ENCODE measurements around the gene AJM1. TPM values are rescaled to one million over a fixed set of nuclear protein-coding genes. Genes with fewer than 3 reads are reported as not detected.

The AJM1 gene
- polyA plus RNA-seq, 3 donors from 2014 or later, result 0.09 to 1.00 (median 0.82) TPM

DNA sequence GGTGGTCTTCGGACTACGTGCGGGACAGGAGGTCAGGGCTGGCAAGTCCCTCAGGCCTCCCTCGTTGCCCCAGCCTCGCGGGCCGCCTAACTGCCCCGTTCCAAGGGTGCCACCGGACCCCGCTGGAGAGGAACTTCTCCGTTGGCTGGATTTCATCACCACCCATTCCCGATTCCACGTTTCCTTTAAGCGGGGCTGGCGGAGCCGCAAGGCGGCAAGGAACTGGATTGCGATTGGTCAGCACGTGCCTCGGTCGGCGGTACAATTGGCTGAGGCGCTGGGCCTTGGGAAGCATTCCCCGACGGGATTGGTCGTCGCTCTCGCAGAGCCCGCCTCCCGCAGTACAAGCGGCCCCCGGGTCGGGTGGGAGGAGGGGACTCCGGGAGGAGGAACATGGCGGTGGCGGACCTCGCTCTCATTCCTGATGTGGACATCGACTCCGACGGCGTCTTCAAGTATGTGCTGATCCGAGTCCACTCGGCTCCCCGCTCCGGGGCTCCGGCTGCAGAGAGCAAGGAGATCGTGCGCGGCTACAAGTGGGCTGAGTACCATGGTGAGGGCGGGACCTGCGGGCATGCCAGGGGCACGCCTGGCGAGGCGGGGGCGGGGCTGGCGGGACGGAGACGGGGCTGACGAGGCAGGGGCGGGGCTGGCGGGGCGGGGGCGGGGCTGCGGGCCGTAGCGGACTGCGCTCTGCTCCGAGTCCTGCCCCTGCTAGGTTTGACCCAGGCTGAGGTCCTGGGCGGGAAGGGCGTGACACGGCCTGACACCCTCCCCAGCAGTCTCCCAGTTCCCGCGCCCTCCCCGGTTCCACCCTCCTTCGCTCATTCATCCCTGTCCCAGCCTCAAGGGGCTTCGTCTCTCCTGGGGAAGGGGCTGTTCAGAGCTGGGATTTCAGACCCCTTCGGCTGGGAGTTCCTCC, 7.0 kb downstream of the AJM1 start, which contains the start of gene PHPT1:
Gene PHPT1, plus strand, starts transcription at position 372 of the 922 bp plus-strand sequence. Its CDS starts 22 bp downstream, at position 394.
- peak; percentile 98 for DNase-seq
- peak within 1 kb of the TSS; percentile 87 to 93 (median 89) for H3K4me3 Mint-ChIP-seq
- H3K27me3 Mint-ChIP-seq (ENCODE audit: low read depth in 3 of 3), result peaks cover 23 to 39% (median 31%) of the 10 kb centered on the region in 3 donors
- H3K27ac Mint-ChIP-seq, result peak within 1 kb of the TSS; percentile 55 to 92 (median 90)
- H3K4me1 Mint-ChIP-seq, result peaks cover 7 to 15% of the 10 kb centered on the region in 2 donors
- H3K36me3 Mint-ChIP-seq, result peaks cover 0 to 3% (median 0%) of the 10 kb centered on the region in 3 donors
- no peaks in the 10 kb centered on the region for H3K9me3 Mint-ChIP-seq

DNA sequence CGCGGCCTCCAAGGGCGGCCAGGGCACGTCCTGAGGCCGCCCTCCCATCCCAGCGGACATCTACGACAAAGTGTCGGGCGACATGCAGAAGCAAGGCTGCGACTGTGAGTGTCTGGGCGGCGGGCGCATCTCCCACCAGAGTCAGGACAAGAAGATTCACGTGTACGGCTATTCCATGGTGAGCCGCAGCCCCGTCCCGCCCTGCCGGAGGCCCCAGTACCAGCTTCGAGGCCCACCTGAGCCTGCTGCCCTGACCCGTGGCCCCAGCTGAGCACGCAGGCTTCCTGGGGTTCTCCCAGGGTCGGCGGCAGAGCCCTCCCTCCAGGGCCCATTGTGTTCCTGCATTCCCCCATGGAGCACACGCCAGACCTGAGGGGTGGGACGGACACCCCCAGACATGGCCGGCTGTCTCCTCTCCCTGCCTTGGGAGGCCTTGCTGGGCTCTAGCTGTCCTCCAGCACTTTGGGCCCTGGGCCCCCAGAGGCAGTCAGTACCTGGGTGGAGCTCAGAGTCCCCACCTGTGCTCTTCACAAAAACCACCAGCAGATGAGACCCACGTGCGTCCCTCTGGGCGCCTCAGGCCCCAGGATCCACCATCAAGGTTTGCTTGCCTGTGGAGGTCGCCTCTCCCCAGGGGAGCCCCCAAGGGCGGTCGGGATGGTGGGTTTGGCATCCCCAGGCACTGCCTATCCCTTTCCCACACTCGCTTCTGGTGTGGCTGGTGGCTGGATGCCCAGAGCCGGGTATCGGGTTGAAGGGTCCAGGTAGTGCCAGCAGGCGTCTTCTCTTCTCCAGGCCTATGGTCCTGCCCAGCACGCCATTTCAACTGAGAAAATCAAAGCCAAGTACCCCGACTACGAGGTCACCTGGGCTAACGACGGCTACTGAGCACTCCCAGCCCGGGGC, 7.9 kb downstream of the AJM1 start:
- H3K27ac Mint-ChIP-seq, result peak overlapping the region in 5 of 6 donors; percentile 40 to 92 (median 75)
- peaks cover 0 to 3% (median 0%) of the 10 kb centered on the region in 3 donors for H3K36me3 Mint-ChIP-seq
- no peaks in the 10 kb centered on the region for H3K9me3 Mint-ChIP-seq
- H3K4me3 Mint-ChIP-seq, result peak overlapping the region; percentile 73 to 93 (median 87)
- peaks cover 21 to 36% (median 28%) of the 10 kb centered on the region in 3 donors for H3K27me3 Mint-ChIP-seq (ENCODE audit: low read depth in 3 of 3)
- H3K4me1 Mint-ChIP-seq, result peaks cover 7 to 13% of the 10 kb centered on the region in 2 donors
- no peak for DNase-seq

DNA sequence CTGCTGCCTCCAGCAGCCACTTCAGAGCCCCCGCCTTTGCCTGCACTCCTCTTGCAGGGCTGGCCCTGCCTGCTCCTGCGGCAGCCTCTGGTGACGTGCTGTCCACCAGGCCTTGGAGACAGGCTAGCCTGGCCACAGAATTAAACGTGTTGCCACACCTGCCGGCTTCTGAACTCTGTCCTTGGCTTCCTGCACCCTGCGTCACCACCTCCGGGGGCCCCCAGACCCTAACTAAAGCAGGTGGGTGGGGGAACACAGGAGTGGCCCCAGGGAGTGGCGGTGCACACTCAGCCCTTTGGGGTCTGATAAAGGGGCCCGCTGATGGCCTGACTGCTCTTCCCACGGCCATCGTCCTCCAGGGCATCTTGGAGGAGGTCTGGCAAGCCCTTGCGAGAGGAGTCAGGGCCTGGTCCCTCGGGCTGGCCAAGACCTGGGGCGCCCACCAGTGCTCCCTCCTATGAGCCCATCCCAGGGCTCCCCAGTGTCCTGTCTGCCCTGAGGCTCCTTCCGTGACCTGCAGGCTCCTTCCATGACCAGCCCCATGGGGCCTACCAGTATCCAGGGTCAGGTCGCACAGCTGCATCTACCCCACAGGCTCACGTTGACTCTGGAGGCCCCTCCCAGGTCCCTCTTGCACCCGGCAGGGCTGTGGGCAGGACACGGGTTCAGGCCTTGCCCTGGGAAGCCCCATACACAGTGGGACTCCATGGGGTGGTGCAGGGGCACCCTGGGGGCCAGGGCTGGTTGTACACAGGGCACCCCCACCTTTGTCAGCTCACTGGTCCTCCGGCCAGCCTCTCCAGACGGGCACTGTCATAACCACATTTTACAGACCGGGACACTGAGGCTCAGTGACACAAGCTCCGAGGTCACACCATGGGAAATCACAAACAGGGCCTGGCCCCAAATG, 8.8 kb downstream of the AJM1 start:
- Mint-ChIP-seq H3K9me3 (no peaks in the 10 kb centered on the region), H3K4me1 (peaks cover 7 to 12% of the 10 kb centered on the region in 2 donors), H3K27ac (peak overlapping the region in 1 of 6 donors; percentile 60), H3K27me3 (ENCODE audit: low read depth in 3 of 3) (peaks cover 18 to 31% (median 23%) of the 10 kb centered on the region in 3 donors), H3K4me3 (no peak overlapping the region), H3K36me3 (peaks cover 0 to 3% (median 0%) of the 10 kb centered on the region in 3 donors)
- DNase-seq, result no peak

DNA sequence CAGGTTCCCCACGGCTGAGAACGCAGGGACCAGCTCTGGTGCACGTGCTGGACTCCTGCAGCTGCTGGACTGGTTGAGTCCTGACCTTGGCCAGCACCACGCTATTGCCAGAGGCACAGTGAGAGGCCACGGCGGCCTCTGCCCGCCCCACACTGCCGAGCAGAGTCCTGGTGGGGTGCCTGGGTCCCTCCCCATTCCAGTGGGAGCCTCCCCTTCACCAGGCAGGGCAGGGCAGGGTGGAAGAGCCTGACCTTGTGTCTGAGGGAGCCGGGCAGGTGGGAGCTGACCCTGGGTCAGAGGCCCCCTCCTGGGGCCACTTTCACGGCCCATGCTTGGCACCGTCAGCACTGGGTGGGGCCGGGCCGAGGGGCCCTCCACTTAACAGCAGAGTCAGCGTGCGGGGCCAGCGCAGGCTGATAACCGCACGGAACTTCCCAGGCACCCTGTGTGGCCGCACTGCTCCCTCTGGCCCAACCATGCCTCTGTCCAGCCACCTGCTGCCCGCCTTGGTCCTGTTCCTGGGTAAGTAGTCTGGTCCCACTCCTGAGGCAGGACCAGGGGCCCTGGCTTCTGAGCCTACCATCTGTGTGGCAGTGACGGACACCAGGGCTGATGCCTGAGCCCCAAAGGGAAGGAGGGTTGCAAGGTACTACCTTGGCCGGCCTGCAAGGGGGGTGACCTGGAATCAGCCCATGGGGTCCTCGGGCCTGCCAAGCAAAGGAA, 9.8 kb downstream of the AJM1 start, which contains the start of gene MAMDC4:
Gene MAMDC4, plus strand, starts transcription at position 406 of the 723 bp plus-strand sequence. Its CDS starts 71 bp downstream, at position 477.
- Mint-ChIP-seq H3K9me3 (no peaks in the 10 kb centered on the region), H3K4me1 (peaks cover 7 to 12% of the 10 kb centered on the region in 2 donors), H3K36me3 (peaks cover 0 to 3% (median 0%) of the 10 kb centered on the region in 3 donors), H3K4me3 (no peak within 1 kb of the TSS), H3K27ac (peak within 1 kb of the TSS in 1 of 6 donors; percentile 60), H3K27me3 (ENCODE audit: low read depth in 3 of 3) (peaks cover 13 to 24% (median 21%) of the 10 kb centered on the region in 3 donors)
- no peak for DNase-seq

DNA sequence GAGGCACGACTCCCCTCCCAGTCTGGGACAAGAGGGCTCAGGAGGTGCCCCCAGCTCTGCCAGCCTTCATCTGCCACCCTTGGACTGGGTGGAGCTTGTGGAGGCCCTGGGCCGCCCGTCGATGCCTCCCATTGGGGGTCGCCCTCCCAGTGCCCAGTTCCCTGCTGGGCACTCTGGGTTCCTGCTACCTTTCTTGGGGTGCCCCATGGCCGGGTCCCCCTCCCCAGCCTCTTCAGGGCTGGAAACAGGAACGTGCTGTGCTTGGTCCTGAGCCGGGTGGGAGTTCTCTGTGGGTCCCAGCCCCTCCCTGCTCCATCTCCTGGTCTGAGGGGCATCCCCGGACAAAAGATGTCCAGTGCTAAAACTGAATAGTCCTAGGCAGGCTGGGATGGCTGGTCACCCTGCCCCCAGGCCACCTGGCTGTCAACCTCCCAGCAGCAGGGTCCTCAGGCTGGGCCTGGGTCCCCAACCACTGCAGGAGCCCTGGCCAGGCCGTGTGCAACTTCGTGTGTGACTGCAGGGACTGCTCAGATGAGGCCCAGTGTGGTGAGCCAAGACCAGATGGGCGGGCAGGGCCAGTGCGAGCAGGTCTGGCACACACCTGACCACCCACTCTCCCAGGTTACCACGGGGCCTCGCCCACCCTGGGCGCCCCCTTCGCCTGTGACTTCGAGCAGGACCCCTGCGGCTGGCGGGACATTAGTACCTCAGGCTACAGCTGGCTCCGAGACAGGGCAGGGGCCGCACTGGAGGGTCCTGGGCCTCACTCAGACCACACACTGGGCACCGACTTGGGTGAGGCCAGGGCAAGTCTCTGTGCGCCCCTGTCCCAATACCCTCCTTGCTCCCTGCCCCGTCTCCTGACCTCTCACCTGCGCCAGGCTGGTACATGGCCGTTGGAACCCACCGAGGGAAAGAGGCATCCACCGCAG, 10.7 kb downstream of the AJM1 start:
- Mint-ChIP-seq H3K4me1 (peaks cover 2 to 7% of the 10 kb centered on the region in 2 donors), H3K9me3 (no peaks in the 10 kb centered on the region), H3K27ac (no peak overlapping the region), H3K4me3 (no peak overlapping the region), H3K36me3 (no peaks in the 10 kb centered on the region), H3K27me3 (ENCODE audit: low read depth in 3 of 3) (peaks cover 8 to 18% (median 16%) of the 10 kb centered on the region in 3 donors)
- no peak for DNase-seq

DNA sequence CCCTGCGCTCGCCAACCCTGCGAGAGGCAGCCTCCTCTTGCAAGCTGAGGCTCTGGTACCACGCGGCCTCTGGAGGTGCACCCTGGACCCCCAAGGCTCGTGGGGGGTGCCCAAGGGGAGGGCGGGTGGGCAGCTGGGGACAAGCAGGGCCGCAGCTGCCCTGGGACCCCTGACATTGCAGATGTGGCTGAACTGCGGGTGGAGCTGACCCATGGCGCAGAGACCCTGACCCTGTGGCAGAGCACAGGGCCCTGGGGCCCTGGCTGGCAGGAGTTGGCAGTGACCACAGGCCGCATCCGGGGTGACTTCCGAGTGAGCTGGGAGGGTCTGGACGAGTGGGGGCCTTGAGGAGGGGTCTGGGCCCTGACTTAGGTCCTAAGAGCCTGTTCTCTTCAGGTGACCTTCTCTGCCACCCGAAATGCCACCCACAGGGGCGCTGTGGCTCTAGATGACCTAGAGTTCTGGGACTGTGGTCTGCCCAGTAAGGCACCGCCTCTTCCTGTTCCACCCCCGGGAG, 11.4 kb downstream of the AJM1 start:
- DNase-seq, result no peak
- Mint-ChIP-seq H3K4me3 (no peak overlapping the region), H3K4me1 (peaks cover 0 to 6% of the 10 kb centered on the region in 2 donors), H3K27ac (no peak overlapping the region), H3K36me3 (no peaks in the 10 kb centered on the region), H3K9me3 (no peaks in the 10 kb centered on the region), H3K27me3 (ENCODE audit: low read depth in 3 of 3) (peaks cover 6 to 13% (median 13%) of the 10 kb centered on the region in 3 donors)

DNA sequence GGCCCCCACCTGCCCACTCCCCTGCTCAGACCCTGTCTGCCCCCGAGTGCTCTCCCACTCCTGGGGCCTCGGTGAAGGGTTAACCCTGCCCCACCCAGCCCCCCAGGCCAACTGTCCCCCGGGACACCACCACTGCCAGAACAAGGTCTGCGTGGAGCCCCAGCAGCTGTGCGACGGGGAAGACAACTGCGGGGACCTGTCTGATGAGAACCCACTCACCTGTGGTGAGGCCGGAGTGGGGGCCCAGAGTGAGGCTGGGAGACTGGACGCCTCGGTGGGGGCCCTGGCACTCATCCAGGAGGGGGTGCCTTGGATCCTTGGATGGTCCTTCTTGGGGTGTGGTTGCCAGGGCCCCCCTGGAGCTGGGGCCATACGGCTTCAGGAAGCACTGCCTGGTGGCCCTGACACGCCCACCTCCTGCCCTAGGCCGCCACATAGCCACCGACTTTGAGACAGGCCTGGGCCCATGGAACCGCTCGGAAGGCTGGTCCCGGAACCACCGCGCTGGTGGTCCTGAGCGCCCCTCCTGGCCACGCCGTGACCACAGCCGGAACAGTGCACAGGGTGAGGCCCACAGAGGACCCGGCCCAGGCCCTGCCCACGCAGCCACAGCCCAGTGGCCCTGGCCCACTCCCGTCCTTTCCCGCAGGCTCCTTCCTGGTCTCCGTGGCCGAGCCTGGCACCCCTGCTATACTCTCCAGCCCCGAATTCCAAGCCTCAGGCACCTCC, 12.0 kb downstream of the AJM1 start:
- Mint-ChIP-seq H3K36me3 (no peaks in the 10 kb centered on the region), H3K4me1 (peaks cover 0 to 4% of the 10 kb centered on the region in 2 donors), H3K27ac (no peak overlapping the region), H3K9me3 (no peaks in the 10 kb centered on the region), H3K4me3 (no peak overlapping the region), H3K27me3 (ENCODE audit: low read depth in 3 of 3) (peaks cover 2 to 9% (median 8%) of the 10 kb centered on the region in 3 donors)
- DNase-seq, result no peak

DNA sequence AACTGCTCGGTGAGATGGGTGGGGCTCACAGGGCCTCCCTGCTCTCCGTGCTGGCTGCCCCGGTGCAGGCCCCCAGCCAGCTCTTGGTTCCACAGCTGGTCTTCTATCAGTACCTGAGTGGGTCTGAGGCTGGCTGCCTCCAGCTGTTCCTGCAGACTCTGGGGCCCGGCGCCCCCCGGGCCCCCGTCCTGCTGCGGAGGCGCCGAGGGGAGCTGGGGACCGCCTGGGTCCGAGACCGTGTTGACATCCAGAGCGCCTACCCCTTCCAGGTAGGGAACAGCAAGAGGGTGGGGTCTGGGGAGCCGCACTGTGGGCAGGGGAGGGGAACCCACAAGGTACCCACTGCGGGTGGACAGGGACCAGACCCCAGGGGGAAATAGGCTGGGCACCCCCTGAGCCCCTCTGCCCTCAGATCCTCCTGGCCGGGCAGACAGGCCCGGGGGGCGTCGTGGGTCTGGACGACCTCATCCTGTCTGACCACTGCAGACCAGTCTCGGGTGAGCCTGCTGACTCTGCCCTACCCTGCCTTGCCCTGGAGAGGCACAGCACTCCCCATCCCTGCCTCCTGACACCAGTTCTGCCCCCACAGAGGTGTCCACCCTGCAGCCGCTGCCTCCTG, 12.7 kb downstream of the AJM1 start:
- H3K4me1 Mint-ChIP-seq, result peaks cover 0 to 2% of the 10 kb centered on the region in 2 donors
- no peaks in the 10 kb centered on the region for H3K9me3 Mint-ChIP-seq
- DNase-seq, result no peak
- H3K4me3 Mint-ChIP-seq, result no peak overlapping the region
- H3K36me3 Mint-ChIP-seq, result no peaks in the 10 kb centered on the region
- H3K27ac Mint-ChIP-seq, result no peak overlapping the region
- H3K27me3 Mint-ChIP-seq (ENCODE audit: low read depth in 3 of 3), result peaks cover 0 to 7% (median 7%) of the 10 kb centered on the region in 3 donors

DNA sequence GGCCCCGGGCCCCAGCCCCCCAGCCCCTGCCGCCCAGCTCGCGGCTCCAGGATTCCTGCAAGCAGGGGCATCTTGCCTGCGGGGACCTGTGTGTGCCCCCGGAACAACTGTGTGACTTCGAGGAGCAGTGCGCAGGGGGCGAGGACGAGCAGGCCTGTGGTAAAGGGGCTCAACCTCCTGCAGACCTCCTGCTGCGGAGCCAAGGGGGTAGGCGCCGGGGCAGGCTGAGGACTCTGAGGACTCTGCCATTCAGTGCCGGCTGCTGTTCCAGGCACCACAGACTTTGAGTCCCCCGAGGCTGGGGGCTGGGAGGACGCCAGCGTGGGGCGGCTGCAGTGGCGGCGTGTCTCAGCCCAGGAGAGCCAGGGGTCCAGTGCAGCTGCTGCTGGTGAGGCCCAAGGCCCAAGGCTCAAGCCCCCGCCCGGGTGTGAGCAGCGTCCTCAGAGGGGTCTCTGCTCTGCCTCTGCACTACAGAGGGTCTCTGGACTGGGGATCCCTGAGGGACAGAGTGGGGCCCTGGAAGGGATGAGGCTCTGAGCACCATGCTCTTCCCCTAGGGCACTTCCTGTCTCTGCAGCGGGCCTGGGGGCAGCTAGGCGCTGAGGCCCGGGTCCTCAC, 13.3 kb downstream of the AJM1 start:
- no peaks in the 10 kb centered on the region for H3K9me3 Mint-ChIP-seq

DNA sequence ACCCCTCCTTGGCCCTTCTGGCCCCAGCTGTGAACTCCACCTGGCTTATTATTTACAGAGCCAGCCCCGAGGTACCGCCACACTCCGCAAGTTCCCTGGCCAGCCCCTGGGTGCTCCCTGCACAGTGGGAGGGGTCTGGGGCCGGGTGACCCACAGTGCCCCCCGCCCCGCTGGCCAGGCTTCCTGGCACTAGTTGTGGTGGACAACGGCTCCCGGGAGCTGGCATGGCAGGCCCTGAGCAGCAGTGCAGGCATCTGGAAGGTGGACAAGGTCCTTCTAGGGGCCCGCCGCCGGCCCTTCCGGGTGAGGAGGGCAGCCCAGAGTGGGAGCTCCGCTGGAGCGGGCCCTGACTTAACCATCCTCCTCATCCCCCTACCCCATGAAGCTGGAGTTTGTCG, 13.8 kb downstream of the AJM1 start:
- no peak overlapping the region for H3K4me3 Mint-ChIP-seq
- peaks cover 0 to 7% (median 4%) of the 10 kb centered on the region in 3 donors for H3K27me3 Mint-ChIP-seq (ENCODE audit: low read depth in 3 of 3)
- no peak overlapping the region for H3K27ac Mint-ChIP-seq
- H3K9me3 Mint-ChIP-seq, result no peaks in the 10 kb centered on the region
- no peaks in the 10 kb centered on the region for H3K36me3 Mint-ChIP-seq
- H3K4me1 Mint-ChIP-seq, result peaks cover 0 to 3% of the 10 kb centered on the region in 2 donors
- DNase-seq, result no peak

More for the DNA sequence above, 13.3 kb downstream of the AJM1 start:
- H3K27ac Mint-ChIP-seq, result no peak overlapping the region
- peaks cover 0 to 3% of the 10 kb centered on the region in 2 donors for H3K4me1 Mint-ChIP-seq
- no peak for DNase-seq
- H3K36me3 Mint-ChIP-seq, result no peaks in the 10 kb centered on the region
- H3K4me3 Mint-ChIP-seq, result no peak overlapping the region
- peaks cover 0 to 7% (median 4%) of the 10 kb centered on the region in 3 donors for H3K27me3 Mint-ChIP-seq (ENCODE audit: low read depth in 3 of 3)

Data from immature natural killer cell (primary cell).